ENCODE data around the gene TAP1. TPM values are rescaled to one million over a fixed set of nuclear protein-coding genes. Genes with fewer than 3 reads are reported as not detected.

The TAP1 gene
- total RNA-seq, 2 experiments from 2014 or later = 187 TPM

GRCh38 chr6:32844839-32845383 is 8.6 kb downstream of the TAP1 start:
- peak overlapping the region; percentile 98 for H3K4me3 Mint-ChIP-seq
- no peak for DNase-seq
- CTCF ChIA-PET = interaction anchor here (0.5 to 10.6 kb wide), 12 partner anchors 9 to 141 kb away, joined by 3 to 204 read pairs (median 4); partner anchors contain the start of genes BRD2, HLA-DMA, PSMB9 and TAP1
- peaks cover 68% of the 10 kb centered on the region for H3K4me1 Mint-ChIP-seq (ENCODE audit: low read depth)
- H3K36me3 Mint-ChIP-seq (ENCODE audit: low read depth) = peaks cover 91% of the 10 kb centered on the region
- H3K9me3 Mint-ChIP-seq = no peaks in the 10 kb centered on the region
- H3K27me3 Mint-ChIP-seq (ENCODE audit: low read depth) = no peaks in the 10 kb centered on the region
- peak overlapping the region; percentile 99 for H3K27ac Mint-ChIP-seq
- intact Hi-C loops (cut with micrococcal nuclease) = loop anchor here (1.0 to 10.0 kb wide), 10 partner anchors 8 to 1180 kb away; partner anchors contain the start of genes AGPAT1, C6orf47, CLIC1 and CSNK2B

GRCh38 chr6:32843979-32844838 is 9.3 kb downstream of the TAP1 start, which contains the start of gene PSMB8:
Gene PSMB8 (minus strand): TSS chr6:32844047. CDS start chr6:32843996, 51 bp downstream.
- intact Hi-C loops (cut with micrococcal nuclease) = loop anchor here (1.0 to 10.0 kb wide), 10 partner anchors 9 to 1179 kb away; partner anchors contain the start of genes AGPAT1, C6orf47, CLIC1 and CSNK2B
- Mint-ChIP-seq H3K27ac (peak within 1 kb of the TSS; percentile 99), H3K4me1 (ENCODE audit: low read depth) (peaks cover 71% of the 10 kb centered on the region), H3K4me3 (peak within 1 kb of the TSS; percentile 98), H3K27me3 (ENCODE audit: low read depth) (no peaks in the 10 kb centered on the region), H3K36me3 (ENCODE audit: low read depth) (peaks cover 87% of the 10 kb centered on the region), H3K9me3 (no peaks in the 10 kb centered on the region)
- CTCF ChIA-PET = interaction anchor here (0.5 to 10.6 kb wide), 8 partner anchors 10 to 140 kb away, joined by 3 to 204 read pairs (median 4); partner anchors contain the start of genes BRD2, HLA-DMA, PSMB9 and TAP1
- peak; percentile 100 for DNase-seq

DNA sequence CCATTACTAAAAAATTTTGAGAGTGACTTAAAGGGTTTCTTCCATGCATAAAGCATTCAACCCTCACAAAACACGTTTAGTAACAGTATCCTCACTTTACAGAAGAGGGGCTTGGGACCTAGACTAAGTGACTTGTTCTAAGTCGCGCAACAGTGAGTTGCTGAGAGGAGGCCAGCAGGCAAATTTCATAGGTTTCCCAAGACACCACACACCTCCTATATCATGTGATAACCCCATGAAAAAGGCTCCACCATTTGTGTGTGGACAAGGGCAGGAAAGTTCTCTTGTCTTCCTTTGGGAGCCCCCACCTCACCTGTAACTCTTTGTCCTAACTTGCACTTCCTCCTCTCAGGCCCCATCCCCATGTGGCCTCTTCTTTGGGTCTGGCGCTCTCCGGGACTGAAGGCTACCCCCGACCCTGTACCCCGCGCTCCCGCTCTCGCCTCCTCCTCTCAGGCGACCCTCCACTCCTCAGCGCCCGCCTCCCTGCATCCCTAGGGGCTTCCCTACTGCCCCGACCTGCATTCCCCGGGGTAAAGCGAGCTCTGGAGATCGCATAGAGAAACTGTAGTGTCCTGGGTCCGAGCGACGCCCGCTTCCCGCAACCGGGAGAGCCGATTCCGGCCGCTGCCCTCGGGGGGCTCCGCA is 10.0 kb downstream of the TAP1 start:
- peaks cover 67% of the 10 kb centered on the region for H3K4me1 Mint-ChIP-seq (ENCODE audit: low read depth)
- intact Hi-C loops (cut with micrococcal nuclease) = loop anchor here (5.0 to 10.0 kb wide), 7 partner anchors 364 to 1179 kb away; partner anchors contain the start of genes AGPAT1, C6orf47, CLIC1 and CSNK2B
- no peaks in the 10 kb centered on the region for H3K9me3 Mint-ChIP-seq
- CTCF ChIA-PET = interaction anchor here (1.1 to 10.6 kb wide), 4 partner anchors 10 to 141 kb away, joined by 3 to 204 read pairs (median 18); partner anchors contain the start of genes HLA-DMA, PSMB9 and TAP1
- H3K4me3 Mint-ChIP-seq = peak overlapping the region; percentile 98
- H3K36me3 Mint-ChIP-seq (ENCODE audit: low read depth) = peaks cover 79% of the 10 kb centered on the region
- H3K27ac Mint-ChIP-seq = peak overlapping the region; percentile 99
- H3K27me3 Mint-ChIP-seq (ENCODE audit: low read depth) = no peaks in the 10 kb centered on the region
- no peak for DNase-seq

DNA sequence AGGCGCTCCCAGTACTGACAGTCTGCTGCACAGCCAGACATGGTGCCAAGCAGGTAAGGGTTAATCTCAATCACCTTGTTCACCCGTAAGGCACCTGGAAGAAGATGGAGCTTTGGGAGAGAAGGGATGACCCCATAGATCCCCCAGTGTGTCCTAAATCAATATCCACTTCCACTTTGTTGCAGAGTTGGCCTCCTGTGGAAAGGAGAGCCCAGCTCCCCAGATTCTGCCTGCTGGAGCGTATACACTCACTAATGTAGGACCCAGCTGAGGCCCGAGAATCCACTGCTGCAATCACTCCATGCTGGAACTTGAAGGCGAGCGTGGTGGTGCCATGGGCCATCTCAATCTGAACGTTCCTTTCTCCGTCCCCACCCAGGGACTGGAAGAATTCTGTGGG is 10.8 kb downstream of the TAP1 start:
- intact Hi-C loops (cut with micrococcal nuclease) = loop anchor here (5.0 to 10.0 kb wide), 7 partner anchors 365 to 1178 kb away; partner anchors contain the start of genes AGPAT1, C6orf47, CLIC1 and CSNK2B
- Mint-ChIP-seq H3K9me3 (no peaks in the 10 kb centered on the region), H3K27ac (peak overlapping the region; percentile 99), H3K36me3 (ENCODE audit: low read depth) (peaks cover 71% of the 10 kb centered on the region), H3K4me3 (peak overlapping the region; percentile 98), H3K27me3 (ENCODE audit: low read depth) (no peaks in the 10 kb centered on the region), H3K4me1 (ENCODE audit: low read depth) (peaks cover 59% of the 10 kb centered on the region)
- no peak for DNase-seq
- CTCF ChIA-PET = interaction anchor here (2.4 to 10.6 kb wide), 2 partner anchors 11 to 26 kb away, joined by 19 to 204 read pairs; partner anchors contain the start of genes PSMB9 and TAP1

DNA sequence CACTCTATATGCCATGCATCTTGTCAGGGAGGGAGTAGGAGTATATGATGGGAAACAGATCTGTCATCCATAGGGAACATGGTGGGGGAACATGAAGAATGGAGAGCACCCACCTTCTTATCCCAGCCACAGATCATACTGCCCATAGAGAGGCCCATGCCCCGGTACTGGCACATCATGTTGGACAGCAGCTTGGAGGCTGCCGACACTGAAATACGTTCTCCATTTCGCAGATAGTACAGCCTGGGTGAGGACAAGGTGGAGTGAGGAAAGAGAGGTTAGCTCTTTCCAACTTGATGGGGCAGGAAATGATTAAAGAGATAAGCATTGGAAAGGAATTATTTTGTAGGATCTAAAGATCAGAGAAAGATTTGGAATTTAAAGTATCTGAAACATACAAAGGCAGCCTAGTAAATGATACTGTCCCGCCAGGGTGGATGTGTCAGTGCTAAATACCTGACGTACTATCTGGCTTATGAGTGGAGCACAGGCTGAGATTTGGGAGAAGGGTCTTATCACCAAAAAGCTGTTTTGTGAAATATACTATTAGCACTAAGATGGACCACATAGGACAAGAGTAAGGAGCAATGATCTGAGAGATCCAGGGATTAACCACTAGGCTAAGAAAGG is 11.4 kb downstream of the TAP1 start:
- H3K27me3 Mint-ChIP-seq (ENCODE audit: low read depth) = no peaks in the 10 kb centered on the region
- intact Hi-C loops (cut with micrococcal nuclease) = loop anchor here (5.0 to 10.0 kb wide), 7 partner anchors 365 to 1177 kb away; partner anchors contain the start of genes AGPAT1, C6orf47, CLIC1 and CSNK2B
- H3K36me3 Mint-ChIP-seq (ENCODE audit: low read depth) = peaks cover 71% of the 10 kb centered on the region
- peak overlapping the region; percentile 98 for H3K4me3 Mint-ChIP-seq
- H3K4me1 Mint-ChIP-seq (ENCODE audit: low read depth) = peaks cover 57% of the 10 kb centered on the region
- peak overlapping the region; percentile 99 for H3K27ac Mint-ChIP-seq
- no peaks in the 10 kb centered on the region for H3K9me3 Mint-ChIP-seq
- CTCF ChIA-PET = interaction anchor here (0.7 to 10.6 kb wide), 4 partner anchors 12 to 111 kb away, joined by 3 to 204 read pairs (median 12); partner anchors contain the start of genes HLA-DMA, PSMB9 and TAP1
- no peak for DNase-seq

DNA sequence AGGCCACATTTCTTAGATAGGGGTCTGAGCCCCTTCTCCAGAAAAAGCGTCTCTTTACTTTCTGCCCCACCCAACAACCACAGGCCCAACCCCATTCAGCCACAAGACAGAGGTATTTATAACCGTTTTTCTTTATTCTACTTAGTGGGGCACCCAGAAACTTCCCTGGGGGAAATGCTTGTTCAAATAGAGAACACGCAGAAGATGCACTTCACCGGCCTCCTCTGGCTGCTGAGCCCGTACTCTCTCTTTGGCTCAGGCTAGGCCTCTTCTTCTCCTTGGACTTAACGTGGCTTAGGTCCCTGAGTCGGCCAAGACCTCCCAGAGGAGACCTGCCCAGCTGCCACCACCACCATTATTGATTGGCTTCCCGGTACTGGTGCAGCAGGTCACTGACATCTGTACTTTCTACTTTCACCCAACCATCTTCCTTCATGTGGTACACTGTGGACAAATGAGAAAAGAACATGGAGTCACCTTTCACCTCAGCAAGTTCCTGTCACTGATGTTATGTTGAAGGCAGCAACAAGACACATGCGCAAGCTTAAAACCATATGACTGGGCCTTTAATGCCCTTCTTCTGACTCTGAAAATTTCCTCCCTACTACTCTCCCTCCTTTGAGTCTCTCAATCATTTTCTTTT is 12.8 kb downstream of the TAP1 start:
- intact Hi-C loops (cut with micrococcal nuclease) = loop anchor here (5.0 to 10.0 kb wide), 7 partner anchors 367 to 1176 kb away; partner anchors contain the start of genes AGPAT1, C6orf47, CLIC1 and CSNK2B
- peaks cover 60% of the 10 kb centered on the region for H3K4me1 Mint-ChIP-seq (ENCODE audit: low read depth)
- H3K27me3 Mint-ChIP-seq (ENCODE audit: low read depth) = no peaks in the 10 kb centered on the region
- CTCF ChIA-PET = interaction anchor here (0.9 to 10.6 kb wide), 6 partner anchors 13 to 144 kb away, joined by 3 to 204 read pairs (median 16); partner anchors contain the start of genes PSMB9 and TAP1
- H3K9me3 Mint-ChIP-seq = no peaks in the 10 kb centered on the region
- H3K36me3 Mint-ChIP-seq (ENCODE audit: low read depth) = peaks cover 71% of the 10 kb centered on the region
- H3K27ac Mint-ChIP-seq = peak overlapping the region; percentile 99
- DNase-seq = peak; percentile 63
- peak overlapping the region; percentile 98 for H3K4me3 Mint-ChIP-seq

GRCh38 chr6:32839356-32839755 is 14.1 kb downstream of the TAP1 start:
- intact Hi-C loops (cut with micrococcal nuclease) = no loop called here
- H3K4me3 Mint-ChIP-seq = no peak overlapping the region
- H3K4me1 Mint-ChIP-seq (ENCODE audit: low read depth) = peaks cover 71% of the 10 kb centered on the region
- peaks cover 71% of the 10 kb centered on the region for H3K36me3 Mint-ChIP-seq (ENCODE audit: low read depth)
- no peaks in the 10 kb centered on the region for H3K27me3 Mint-ChIP-seq (ENCODE audit: low read depth)
- peak overlapping the region; percentile 99 for H3K27ac Mint-ChIP-seq
- no peaks in the 10 kb centered on the region for H3K9me3 Mint-ChIP-seq
- CTCF ChIA-PET = interaction anchor here (0.7 to 10.6 kb wide), 15 partner anchors 11 to 425 kb away, joined by 3 to 204 read pairs (median 6); partner anchors contain the start of genes PSMB9 and TAP1
- no peak for DNase-seq

DNA sequence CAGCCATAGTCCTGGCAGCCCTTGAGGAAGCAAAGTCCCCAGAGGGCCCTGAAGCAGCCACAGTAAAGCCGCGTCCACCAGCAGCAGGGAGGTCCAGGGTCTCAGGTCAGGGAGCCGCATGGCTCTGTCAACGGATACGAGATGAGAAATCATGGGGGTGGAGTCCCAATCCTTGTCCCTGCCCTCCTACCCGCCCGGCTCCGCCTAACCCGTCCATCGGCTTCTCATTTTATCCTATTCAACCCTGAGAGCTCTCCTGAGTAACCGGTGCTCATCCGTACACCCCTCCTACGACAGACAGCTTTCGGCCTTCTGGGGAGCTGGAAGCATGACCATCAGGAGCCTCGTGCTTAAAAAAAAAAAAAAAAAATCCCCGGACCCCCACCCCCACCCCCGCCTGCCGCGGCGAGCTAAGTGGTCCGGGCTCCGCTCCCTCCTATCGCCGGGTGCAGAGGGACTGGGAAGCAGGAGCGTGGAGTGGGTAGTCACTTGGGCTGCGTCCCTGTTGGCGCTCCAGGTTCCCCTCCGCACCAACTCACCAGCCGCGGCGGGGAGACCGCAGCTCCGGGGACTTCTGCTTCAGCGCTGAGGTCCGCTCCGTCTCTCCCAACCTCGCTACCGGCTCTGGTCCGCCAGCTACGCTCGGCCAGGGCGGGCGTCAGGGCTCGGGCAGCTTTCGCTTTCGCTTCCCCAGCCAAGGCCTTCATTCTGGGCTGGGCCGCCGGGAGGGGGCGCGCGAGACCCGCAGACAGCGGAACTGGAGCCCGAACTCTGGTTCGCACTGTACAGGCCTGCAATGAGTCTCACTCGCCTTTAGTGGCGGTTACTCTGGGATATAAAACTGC is 15.2 kb downstream of the TAP1 start, which contains the start of gene TAP2:
TSS of gene TAP2 (minus strand) at position 626 of the 845 bp plus-strand sequence. CDS start at position 120, 506 bp downstream.
- peak within 1 kb of the TSS; percentile 99 for H3K27ac Mint-ChIP-seq
- no peaks in the 10 kb centered on the region for H3K9me3 Mint-ChIP-seq
- peaks cover 81% of the 10 kb centered on the region for H3K4me1 Mint-ChIP-seq (ENCODE audit: low read depth)
- intact Hi-C loops (cut with micrococcal nuclease) = loop anchor here (1.0 kb wide), 4 partner anchors 12 to 146 kb away; partner anchors contain the start of gene PSMB9
- peaks cover 72% of the 10 kb centered on the region for H3K36me3 Mint-ChIP-seq (ENCODE audit: low read depth)
- no peaks in the 10 kb centered on the region for H3K27me3 Mint-ChIP-seq (ENCODE audit: low read depth)
- DNase-seq = peak; percentile 98
- CTCF ChIA-PET = interaction anchor here (0.6 to 10.6 kb wide), 28 partner anchors 11 to 925 kb away, joined by 3 to 204 read pairs (median 4); partner anchors contain the start of genes BRD2, HLA-DMA, PSMB9 and TAP1
- H3K4me3 Mint-ChIP-seq = peak within 1 kb of the TSS; percentile 89

- DNase-seq = peak; percentile 36
- H3K27ac Mint-ChIP-seq = peak overlapping the region; percentile 99
- peaks cover 73% of the 10 kb centered on the region for H3K36me3 Mint-ChIP-seq (ENCODE audit: low read depth)
- no peaks in the 10 kb centered on the region for H3K9me3 Mint-ChIP-seq
- peaks cover 83% of the 10 kb centered on the region for H3K4me1 Mint-ChIP-seq (ENCODE audit: low read depth)
- intact Hi-C loops (cut with micrococcal nuclease) = loop anchor here (1.0 kb wide), 4 partner anchors 11 to 147 kb away; partner anchors contain the start of gene PSMB9
- H3K4me3 Mint-ChIP-seq = peak overlapping the region; percentile 89
- no peaks in the 10 kb centered on the region for H3K27me3 Mint-ChIP-seq (ENCODE audit: low read depth)
- CTCF ChIA-PET = interaction anchor here (0.8 to 10.6 kb wide), 18 partner anchors 10 to 147 kb away, joined by 3 to 204 read pairs (median 6); partner anchors contain the start of genes BRD2, HLA-DMA, PSMB9 and TAP1
Measured at GRCh38 chr6:32837651-32838113, 15.8 kb downstream of the TAP1 start.
